ENCODE data around the gene PAX7. TPM values are rescaled to one million over a fixed set of nuclear protein-coding genes. Genes with fewer than 3 reads are reported as not detected.

The PAX7 gene
- total and polyA plus RNA-seq, 9 of the 15 experiments (the other 6 are each of a cell fraction or from before 2014, with no cell fraction given) = not detected

DNA sequence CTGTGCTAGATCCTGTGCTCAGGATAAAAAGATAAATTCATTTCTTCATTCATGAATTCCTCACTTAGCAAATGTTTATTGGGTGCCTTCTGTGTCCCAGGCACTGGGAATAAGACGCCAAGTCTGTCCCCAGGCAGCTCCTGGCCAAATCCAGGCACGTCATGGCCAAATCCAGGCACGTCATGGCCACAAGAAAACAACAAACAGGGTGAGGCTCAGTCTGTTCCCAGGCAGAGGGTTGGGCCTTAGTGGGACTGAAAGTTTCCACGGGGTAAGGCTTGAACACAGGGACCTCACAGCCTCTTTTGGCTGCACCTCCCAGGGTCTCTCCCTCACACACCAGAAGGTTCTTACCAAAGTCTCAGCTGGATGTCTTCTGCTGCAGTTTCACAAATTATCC lies 95.7 kb downstream of the PAX7 start:
- POLR2A ChIA-PET = interaction anchor here (0.6 kb wide), 1 partner anchor 270 kb away, joined by 3 read pairs; no protein-coding TSS in a partner anchor

DNA sequence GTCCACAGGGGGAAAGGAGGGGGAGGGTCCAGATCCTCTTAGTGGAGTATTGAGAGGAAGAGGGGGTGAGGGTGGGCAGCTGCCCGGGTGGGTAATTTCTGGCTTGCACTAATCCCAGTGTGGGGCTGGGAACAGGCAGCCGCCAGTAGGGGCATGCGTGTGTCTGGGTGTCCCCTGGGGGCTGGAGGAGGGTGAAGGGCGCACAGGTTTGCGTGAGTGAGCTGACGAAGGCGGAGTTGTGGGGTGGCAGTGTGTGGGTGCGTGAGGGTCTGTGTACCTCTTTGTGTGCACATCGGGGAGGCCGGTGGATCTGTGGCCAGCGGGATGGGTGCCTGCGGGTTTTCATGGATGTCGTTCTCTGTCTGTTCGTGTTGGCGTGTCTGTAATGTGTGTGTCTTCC lies 97.3 kb downstream of the PAX7 start:
- Histone ChIP-seq H3K9me1 (ENCODE audit: control insufficient read depth, insufficient read depth, low read length) (peaks cover 3% of the 10 kb centered on the region), H3K4me3 (no peak overlapping the region), H4K20me1 (replicated peaks; ENCODE audit: control insufficient read depth, insufficient read depth, low read length) (peaks cover 17% of the 10 kb centered on the region; the same call in 1 of the 2 replicates), H3K27me3 (ENCODE audit: control insufficient read depth in 2 of 2, insufficient read depth in 2 of 2, low read length in 2 of 2) (peaks cover 40 to 82% of the 10 kb centered on the region in 2 experiments), H3K4me1 (replicated peaks in 1 of 2; ENCODE audit: control insufficient read depth in 2 of 2, insufficient read depth in 2 of 2, low read length in 2 of 2) (peaks cover 0 to 5% of the 10 kb centered on the region in 2 experiments; a peak in 1 of 5 replicates), H3K9ac (ENCODE audit: insufficient read depth in 1 of 2, low read depth in 2 of 2, low read length in 2 of 2) (no peak overlapping the region; a peak in 1 of 4 replicates), H3K36me3 (ENCODE audit: control insufficient read depth, insufficient read depth, low read length) (no peaks in the 10 kb centered on the region), H3K9me3 (replicated peaks; ENCODE audit: control insufficient read depth, insufficient read depth, low read depth, low read length) (no peaks in the 10 kb centered on the region), H3K79me2 (ENCODE audit: control insufficient read depth, insufficient read depth, low read length) (no peaks in the 10 kb centered on the region), H3K4me2 (ENCODE audit: insufficient read depth, low read length) (no peak overlapping the region), H2AFZ (ENCODE audit: low read depth, low read length) (no peak overlapping the region), H3K27ac (ENCODE audit: extremely low read depth, low read depth, low read length) (no peak overlapping the region)
- ChIA-PET POLR2A (no interaction called here), CTCF (ENCODE audit: low intra/inter-chr PET ratio) (no interaction called here)
- no peak for DNase-seq (ENCODE audit: extremely low read depth in 1 of 4, low spot score in 3 of 4)
- intact Hi-C loops (cut with micrococcal nuclease) (no loop called here), in situ Hi-C loops (cut with MboI) (no loop called here)
- WGBS (ENCODE audit: insufficient coverage, low coverage, missing lambda C conversion rate) = 4% methylated on average over 15 of the region's 15 CpGs
- no peak; the same call in 2 of the 3 replicates for ATAC-seq
- no TSS peak for BruUV-seq (replicated peaks)
- no peak for FAIRE-seq
- no peak for TF ChIP-seq GMEB1 (CRISPR knock-in tag; IDR thresholded peaks at IDR 0.05)
- no peak for TF ChIP-seq HNRNPK (IDR thresholded peaks at IDR 0.05; ENCODE audit: low read depth, low read length, poor library complexity, severe bottlenecking)
- no peak for TF ChIP-seq ZEB2 (IDR thresholded peaks at IDR 0.05)
- no peak for TF ChIP-seq ZNF408 (CRISPR knock-in tag; IDR thresholded peaks at IDR 0.05; ENCODE audit: low read depth)
- TF ChIP-seq DDX20 (tag; IDR thresholded peaks at IDR 0.05; ENCODE audit: low read depth) = no peak
- TF ChIP-seq HNRNPH1 (optimal IDR thresholded peaks at IDR 0.05; ENCODE audit: low read depth, low read length) = no peak
- no peak for TF ChIP-seq GTF2A2 (tag; IDR thresholded peaks at IDR 0.05)
- no peak for TF ChIP-seq USF2 (CRISPR knock-in tag; IDR thresholded peaks at IDR 0.05)
- TF ChIP-seq, protein P1, sequence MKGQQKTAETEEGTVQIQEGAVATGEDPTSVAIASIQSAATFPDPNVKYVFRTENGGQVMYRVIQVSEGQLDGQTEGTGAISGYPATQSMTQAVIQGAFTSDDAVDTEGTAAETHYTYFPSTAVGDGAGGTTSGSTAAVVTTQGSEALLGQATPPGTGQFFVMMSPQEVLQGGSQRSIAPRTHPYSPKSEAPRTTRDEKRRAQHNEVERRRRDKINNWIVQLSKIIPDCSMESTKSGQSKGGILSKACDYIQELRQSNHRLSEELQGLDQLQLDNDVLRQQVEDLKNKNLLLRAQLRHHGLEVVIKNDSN (CRISPR knock-in tag; IDR thresholded peaks at IDR 0.05) = no peak
- no peak for TF ChIP-seq ZBTB7A (IDR thresholded peaks at IDR 0.05; ENCODE audit: borderline replicate concordance, control insufficient read depth, low read depth, low read length)
- no peak for TF ChIP-seq SAFB2 (IDR thresholded peaks at IDR 0.05; ENCODE audit: borderline replicate concordance, low read depth, low read length, severe bottlenecking)

More for the DNA sequence above, 95.7 kb downstream of the PAX7 start:
- BruUV-seq (replicated peaks) = no TSS peak
- no peak overlapping the region for H3K27ac ChIP-seq (ENCODE audit: extremely low read depth, low read depth, low read length)
- CTCF ChIA-PET (ENCODE audit: low intra/inter-chr PET ratio) = no interaction called here
- no peak overlapping the region for H3K9ac ChIP-seq (ENCODE audit: insufficient read depth in 1 of 2, low read depth in 2 of 2, low read length in 2 of 2)
- H3K4me2 ChIP-seq (ENCODE audit: insufficient read depth, low read length) = no peak overlapping the region
- TF ChIP-seq, protein P2, sequence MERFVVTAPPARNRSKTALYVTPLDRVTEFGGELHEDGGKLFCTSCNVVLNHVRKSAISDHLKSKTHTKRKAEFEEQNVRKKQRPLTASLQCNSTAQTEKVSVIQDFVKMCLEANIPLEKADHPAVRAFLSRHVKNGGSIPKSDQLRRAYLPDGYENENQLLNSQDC (CRISPR knock-in tag; IDR thresholded peaks at IDR 0.05) = no peak
- TF ChIP-seq SIN3B (IDR thresholded peaks at IDR 0.05; ENCODE audit: low read depth) = no peak
- H3K36me3 ChIP-seq (ENCODE audit: control insufficient read depth, insufficient read depth, low read length) = no peaks in the 10 kb centered on the region
- peaks cover 38 to 83% of the 10 kb centered on the region in 2 experiments for H3K27me3 ChIP-seq (ENCODE audit: control insufficient read depth in 2 of 2, insufficient read depth in 2 of 2, low read length in 2 of 2)
- H3K4me1 ChIP-seq (replicated peaks in 1 of 2; ENCODE audit: control insufficient read depth in 2 of 2, insufficient read depth in 2 of 2, low read length in 2 of 2) = peaks cover 0 to 5% of the 10 kb centered on the region in 2 experiments; a peak in 1 of 5 replicates
- H3K79me2 ChIP-seq (ENCODE audit: control insufficient read depth, insufficient read depth, low read length) = no peaks in the 10 kb centered on the region
- no peak overlapping the region for H3K4me3 ChIP-seq
- H3K9me3 ChIP-seq (replicated peaks; ENCODE audit: control insufficient read depth, insufficient read depth, low read depth, low read length) = no peaks in the 10 kb centered on the region
- WGBS (ENCODE audit: insufficient coverage, low coverage, missing lambda C conversion rate) = 0% methylated on average over 4 of the region's 4 CpGs
- FAIRE-seq (no peak), DNase-seq (ENCODE audit: extremely low read depth in 1 of 4, low spot score in 3 of 4) (no peak), ATAC-seq (no peak)
- intact Hi-C loops (cut with micrococcal nuclease) (no loop called here), in situ Hi-C loops (cut with MboI) (no loop called here)
- H3K9me1 ChIP-seq (ENCODE audit: control insufficient read depth, insufficient read depth, low read length) = no peaks in the 10 kb centered on the region
- peaks cover 11% of the 10 kb centered on the region; the same call in 1 of the 2 replicates for H4K20me1 ChIP-seq (replicated peaks; ENCODE audit: control insufficient read depth, insufficient read depth, low read length)
- H2AFZ ChIP-seq (ENCODE audit: low read depth, low read length) = no peak overlapping the region
